GM12878 (cell line): ENCODE results near the gene PRM1. TPM values are rescaled to one million over a fixed set of nuclear protein-coding genes. Genes with fewer than 3 reads are reported as not detected.

Experiments used
- ASH2L ChIP-seq: fragments of 300-600, 200-600 bp; sonication (generic); IDR thresholded peaks from 2 replicates; pipeline ENCODE4 v1.6.1; 2017; ENCODE audit warnings: low read depth, mild to moderate bottlenecking, borderline replicate concordance
- ATF7 ChIP-seq: fragments of 450-650 bp; IDR thresholded peaks from 2 replicates; pipeline ENCODE4 v1.6.1; 2016; ENCODE audit warnings: low read depth, mild to moderate bottlenecking
- BHLHE40 ChIP-seq, 2 experiments: fragments of 450-650 bp in 1 of 2; IDR thresholded peaks; 2 replicates each; pipeline ENCODE4 v1.6.1; 2011 to 2017; ENCODE audit warnings: low read depth in 2 of 2, borderline replicate concordance in 1 of 2, improper control_type of control experiment in 1 of 2, low read length in 1 of 2, mild to moderate bottlenecking in 1 of 2
- CBX5 ChIP-seq: sonication (generic); IDR thresholded peaks from 2 replicates; pipeline ENCODE4 v1.6.1; 2016; ENCODE audit warnings: low read depth, moderate library complexity, mild to moderate bottlenecking, inconsistent platforms
- CHD1 ChIP-seq: IDR thresholded peaks from 2 replicates; pipeline ENCODE4 v1.6.1; 2012; ENCODE audit warnings: low read depth, low read length, improper control_type of control experiment
- CREB1 ChIP-seq: IDR thresholded peaks from 2 replicates; pipeline ENCODE4 v1.6.1; 2012; ENCODE audit warnings: low read depth, mild to moderate bottlenecking, inconsistent platforms
- EGR1 ChIP-seq, 2 experiments: IDR thresholded peaks; 1 replicate in 1 of 2; 2 replicates in 1 of 2; pipeline ENCODE4 v1.6.1; 2011 to 2012; ENCODE audit warnings: low read depth in 2 of 2, low read length in 2 of 2, borderline replicate concordance in 1 of 2, mild to moderate bottlenecking in 1 of 2, moderate library complexity in 1 of 2
- EZH2 ChIP-seq: IDR thresholded peaks from 2 replicates; pipeline ENCODE4 v1.6.1; 2012; ENCODE audit warnings: low read depth, mild to moderate bottlenecking, control low read depth, inconsistent platforms, low read length, borderline replicate concordance; ENCODE audit not compliant: control insufficient read depth
- HDAC6 ChIP-seq: fragments of 200-600 bp; sonication (generic); IDR thresholded peaks from one replicate; pipeline ENCODE4 v1.8.0; 2017; ENCODE audit warnings: antibody characterized with exemption; ENCODE audit not compliant: unreplicated experiment
- IKZF2 ChIP-seq, 2 experiments: fragments of 450-650 bp; IDR thresholded peaks; 2 replicates each; pipeline ENCODE4 v1.6.1; 2017; ENCODE audit warnings: mild to moderate bottlenecking in 2 of 2, moderate library complexity in 2 of 2
- IRF4 ChIP-seq: IDR thresholded peaks from 2 replicates; pipeline ENCODE4 v1.6.1; 2011; ENCODE audit warnings: low read depth, low read length
- MTA3 ChIP-seq: IDR thresholded peaks from 2 replicates; pipeline ENCODE4 v1.6.1; 2012; ENCODE audit warnings: low read length, inconsistent platforms, borderline replicate concordance
- RAD51 ChIP-seq: fragments of 450-650 bp; IDR thresholded peaks from 2 replicates; pipeline ENCODE4 v1.6.1; 2016; ENCODE audit warnings: moderate library complexity, mild to moderate bottlenecking, inconsistent platforms
- RUNX3 ChIP-seq: IDR thresholded peaks from 2 replicates; pipeline ENCODE4 v1.6.1; 2012; ENCODE audit warnings: low read length, inconsistent platforms
- SP1 ChIP-seq: IDR thresholded peaks from one replicate; pipeline ENCODE4 v1.6.1; 2011; ENCODE audit warnings: low read depth, low read length
- STAT3 ChIP-seq: IDR thresholded peaks from 2 replicates; pipeline ENCODE4 v1.6.1; 2011; ENCODE audit warnings: low read depth, low read length, improper control_type of control experiment
- TBL1XR1 ChIP-seq: IDR thresholded peaks from 2 replicates; pipeline ENCODE4 v1.6.1; 2012; ENCODE audit warnings: low read depth, low read length, improper control_type of control experiment
- TCF3 ChIP-seq: IDR thresholded peaks from 2 replicates; pipeline ENCODE4 v1.6.1; 2012; ENCODE audit warnings: low read depth, mild to moderate bottlenecking, low read length, borderline replicate concordance; ENCODE audit not compliant: insufficient read depth
- ZBED1 ChIP-seq: IDR thresholded peaks from 2 replicates; pipeline ENCODE4 v1.6.1; 2016; ENCODE audit warnings: borderline replicate concordance
- polyA plus RNA-seq, 11 experiments: library from polyadenylated mRNA; depleted of rRNA in 4 of 11; unstranded in 6 of 11; stranded (reverse) in 5 of 11; fragments of >200 nt; fragmentation: Nextera tagmentation in 4 of 11; fragmentation: Illumina TruSeq in 1 of 11; extraction: Ambion mirVana in 4 of 11; extraction: Trizol in 1 of 11; gene quantifications; 1 replicate in 1 of 11; 2 replicates in 10 of 11; pipeline versions ENCODE4 v1.2.1 to v1.2.3, GENCODE V29; 2011 to 2016; ENCODE audit warnings: inconsistent platforms in 2 of 11, missing spikeins in 2 of 11, low read depth in 1 of 11
- total RNA-seq, 4 experiments: library from RNA; depleted of rRNA in 3 of 4; stranded (reverse); fragments of >200 nt in 3 of 4; fragmentation: Illumina TruSeq in 1 of 4; extraction: Trizol in 1 of 4; gene quantifications; 2 replicates each; pipeline versions ENCODE4 v1.2.1 to v1.2.3, GENCODE V29; 2013 to 2021
- TF ChIP-seq, protein P1 (sequence below): fragments of 450-650 bp; IDR thresholded peaks from 2 replicates; pipeline ENCODE4 v1.6.1; 2016; ENCODE audit warnings: mild to moderate bottlenecking
- TF ChIP-seq, protein P2 (sequence below): fragments of 450-650 bp; IDR thresholded peaks from 2 replicates; pipeline ENCODE4 v1.6.1; 2017; ENCODE audit warnings: mild to moderate bottlenecking, low read depth, inconsistent platforms; ENCODE audit not compliant: poor library complexity, severe bottlenecking
- TF ChIP-seq, protein P3 (sequence below): fragments of 450-650 bp; formaldehyde crosslinking; IDR thresholded peaks from 2 replicates; pipeline ENCODE4 v1.4.0; 2020; ENCODE audit warnings: mild to moderate bottlenecking, moderate library complexity

The PRM1 gene
- total and polyA plus RNA-seq, 10 of the 15 experiments (the other 5 are each of a cell fraction or from before 2014, with no cell fraction given), result 0.20 TPM; not detected in 9

GRCh38 chr16:11297492-11298142 lies 16.5 kb upstream of the PRM1 start (continued):
- TF ChIP-seq, protein P1, sequence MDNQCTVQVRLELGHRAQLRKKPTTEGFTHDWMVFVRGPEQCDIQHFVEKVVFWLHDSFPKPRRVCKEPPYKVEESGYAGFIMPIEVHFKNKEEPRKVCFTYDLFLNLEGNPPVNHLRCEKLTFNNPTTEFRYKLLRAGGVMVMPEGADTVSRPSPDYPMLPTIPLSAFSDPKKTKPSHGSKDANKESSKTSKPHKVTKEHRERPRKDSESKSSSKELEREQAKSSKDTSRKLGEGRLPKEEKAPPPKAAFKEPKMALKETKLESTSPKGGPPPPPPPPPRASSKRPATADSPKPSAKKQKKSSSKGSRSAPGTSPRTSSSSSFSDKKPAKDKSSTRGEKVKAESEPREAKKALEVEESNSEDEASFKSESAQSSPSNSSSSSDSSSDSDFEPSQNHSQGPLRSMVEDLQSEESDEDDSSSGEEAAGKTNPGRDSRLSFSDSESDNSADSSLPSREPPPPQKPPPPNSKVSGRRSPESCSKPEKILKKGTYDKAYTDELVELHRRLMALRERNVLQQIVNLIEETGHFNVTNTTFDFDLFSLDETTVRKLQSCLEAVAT, result peak; percentile 77
- TF ChIP-seq HDAC6, result no peak
- TF ChIP-seq RUNX3, result peak; percentile 96
- TF ChIP-seq, protein P2, sequence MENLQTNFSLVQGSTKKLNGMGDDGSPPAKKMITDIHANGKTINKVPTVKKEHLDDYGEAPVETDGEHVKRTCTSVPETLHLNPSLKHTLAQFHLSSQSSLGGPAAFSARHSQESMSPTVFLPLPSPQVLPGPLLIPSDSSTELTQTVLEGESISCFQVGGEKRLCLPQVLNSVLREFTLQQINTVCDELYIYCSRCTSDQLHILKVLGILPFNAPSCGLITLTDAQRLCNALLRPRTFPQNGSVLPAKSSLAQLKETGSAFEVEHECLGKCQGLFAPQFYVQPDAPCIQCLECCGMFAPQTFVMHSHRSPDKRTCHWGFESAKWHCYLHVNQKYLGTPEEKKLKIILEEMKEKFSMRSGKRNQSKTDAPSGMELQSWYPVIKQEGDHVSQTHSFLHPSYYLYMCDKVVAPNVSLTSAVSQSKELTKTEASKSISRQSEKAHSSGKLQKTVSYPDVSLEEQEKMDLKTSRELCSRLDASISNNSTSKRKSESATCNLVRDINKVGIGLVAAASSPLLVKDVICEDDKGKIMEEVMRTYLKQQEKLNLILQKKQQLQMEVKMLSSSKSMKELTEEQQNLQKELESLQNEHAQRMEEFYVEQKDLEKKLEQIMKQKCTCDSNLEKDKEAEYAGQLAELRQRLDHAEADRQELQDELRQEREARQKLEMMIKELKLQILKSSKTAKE, result peak; percentile 94
- TF ChIP-seq ZBED1, result peak; percentile 45; the same call in 1 of the 2 replicates
- peak; percentile 25; the same call in 1 of the 2 replicates for TF ChIP-seq MTA3
- TF ChIP-seq CREB1, result no peak; the same call in 1 of the 2 replicates
- peak; percentile 85 for TF ChIP-seq RAD51
- no peak for TF ChIP-seq EZH2
- no peak for TF ChIP-seq CHD1
- peak; percentile 91 to 96 for TF ChIP-seq IKZF2 (IDR thresholded peaks at IDR 0.05)
- TF ChIP-seq STAT3, result no peak
- TF ChIP-seq IRF4, result no peak
- TF ChIP-seq ATF7, result no peak; the same call in 1 of the 2 replicates
- TF ChIP-seq, protein P3, sequence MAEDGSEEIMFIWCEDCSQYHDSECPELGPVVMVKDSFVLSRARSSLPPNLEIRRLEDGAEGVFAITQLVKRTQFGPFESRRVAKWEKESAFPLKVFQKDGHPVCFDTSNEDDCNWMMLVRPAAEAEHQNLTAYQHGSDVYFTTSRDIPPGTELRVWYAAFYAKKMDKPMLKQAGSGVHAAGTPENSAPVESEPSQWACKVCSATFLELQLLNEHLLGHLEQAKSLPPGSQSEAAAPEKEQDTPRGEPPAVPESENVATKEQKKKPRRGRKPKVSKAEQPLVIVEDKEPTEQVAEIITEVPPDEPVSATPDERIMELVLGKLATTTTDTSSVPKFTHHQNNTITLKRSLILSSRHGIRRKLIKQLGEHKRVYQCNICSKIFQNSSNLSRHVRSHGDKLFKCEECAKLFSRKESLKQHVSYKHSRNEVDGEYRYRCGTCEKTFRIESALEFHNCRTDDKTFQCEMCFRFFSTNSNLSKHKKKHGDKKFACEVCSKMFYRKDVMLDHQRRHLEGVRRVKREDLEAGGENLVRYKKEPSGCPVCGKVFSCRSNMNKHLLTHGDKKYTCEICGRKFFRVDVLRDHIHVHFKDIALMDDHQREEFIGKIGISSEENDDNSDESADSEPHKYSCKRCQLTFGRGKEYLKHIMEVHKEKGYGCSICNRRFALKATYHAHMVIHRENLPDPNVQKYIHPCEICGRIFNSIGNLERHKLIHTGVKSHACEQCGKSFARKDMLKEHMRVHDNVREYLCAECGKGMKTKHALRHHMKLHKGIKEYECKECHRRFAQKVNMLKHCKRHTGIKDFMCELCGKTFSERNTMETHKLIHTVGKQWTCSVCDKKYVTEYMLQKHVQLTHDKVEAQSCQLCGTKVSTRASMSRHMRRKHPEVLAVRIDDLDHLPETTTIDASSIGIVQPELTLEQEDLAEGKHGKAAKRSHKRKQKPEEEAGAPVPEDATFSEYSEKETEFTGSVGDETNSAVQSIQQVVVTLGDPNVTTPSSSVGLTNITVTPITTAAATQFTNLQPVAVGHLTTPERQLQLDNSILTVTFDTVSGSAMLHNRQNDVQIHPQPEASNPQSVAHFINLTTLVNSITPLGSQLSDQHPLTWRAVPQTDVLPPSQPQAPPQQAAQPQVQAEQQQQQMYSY (CRISPR knock-in tag), result no peak
- peak in 1 of 2 experiments; percentile 35; a peak in 1 of 3 replicates for TF ChIP-seq EGR1 (IDR thresholded peaks at IDR 0.05; ENCODE audit: borderline replicate concordance in 1 of 2, low read depth in 2 of 2, low read length in 2 of 2)
- TF ChIP-seq CBX5, result 0 out of 2 replicates have a peak, but pooled peaks have one; percentile 27
- peak; percentile 88 for TF ChIP-seq TBL1XR1
- peak; percentile 64 for TF ChIP-seq SP1
- TF ChIP-seq ASH2L, result no peak
- TF ChIP-seq BHLHE40 (IDR thresholded peaks at IDR 0.05; ENCODE audit: borderline replicate concordance in 1 of 2, low read depth in 2 of 2, low read length in 1 of 2), result peak; percentile 100
- TF ChIP-seq TCF3, result peak; percentile 97
